D721Med (cell line): ENCODE data around the gene NDUFA9.

Experiments
- DNase-seq: peaks from one replicate; pipeline ENCODE4 v3.0.0; 2011; ENCODE audit warnings: low spot score; ENCODE audit not compliant: insufficient read length
- FAIRE-seq: peaks from 2 replicates; lab custom pipeline; 2011; peaks lifted over from hg19 to GRCh38; lab: Jason Lieb, UNC
- TF ChIP-seq, protein P1 (sequence below): IDR thresholded peaks from 2 replicates; pipeline ENCODE4 v1.5.1; 2012; ENCODE audit warnings: mild to moderate bottlenecking, control low read depth; ENCODE audit not compliant: insufficient read depth; ENCODE audit errors: missing control alignments

The NDUFA9 gene

DNA sequence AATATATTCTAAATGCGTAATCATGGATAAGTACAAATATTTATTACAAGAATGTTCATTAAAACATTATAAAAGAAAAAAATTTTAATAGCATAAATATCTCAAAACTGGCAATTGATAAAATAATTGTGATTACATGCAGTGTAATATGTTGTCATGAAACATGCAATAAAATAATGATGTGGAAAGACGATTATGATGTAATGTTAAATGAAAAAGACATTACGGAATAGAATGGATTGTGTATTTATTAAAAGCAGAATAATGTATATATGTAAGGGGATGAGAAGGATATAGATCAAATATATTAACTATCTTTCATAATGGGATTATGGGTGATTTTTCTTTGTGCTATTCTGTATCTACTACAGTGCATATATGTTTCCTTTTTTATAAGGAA is 32.8 kb downstream of the NDUFA9 start:
- FAIRE-seq, result no peak
- TF ChIP-seq, protein P1, sequence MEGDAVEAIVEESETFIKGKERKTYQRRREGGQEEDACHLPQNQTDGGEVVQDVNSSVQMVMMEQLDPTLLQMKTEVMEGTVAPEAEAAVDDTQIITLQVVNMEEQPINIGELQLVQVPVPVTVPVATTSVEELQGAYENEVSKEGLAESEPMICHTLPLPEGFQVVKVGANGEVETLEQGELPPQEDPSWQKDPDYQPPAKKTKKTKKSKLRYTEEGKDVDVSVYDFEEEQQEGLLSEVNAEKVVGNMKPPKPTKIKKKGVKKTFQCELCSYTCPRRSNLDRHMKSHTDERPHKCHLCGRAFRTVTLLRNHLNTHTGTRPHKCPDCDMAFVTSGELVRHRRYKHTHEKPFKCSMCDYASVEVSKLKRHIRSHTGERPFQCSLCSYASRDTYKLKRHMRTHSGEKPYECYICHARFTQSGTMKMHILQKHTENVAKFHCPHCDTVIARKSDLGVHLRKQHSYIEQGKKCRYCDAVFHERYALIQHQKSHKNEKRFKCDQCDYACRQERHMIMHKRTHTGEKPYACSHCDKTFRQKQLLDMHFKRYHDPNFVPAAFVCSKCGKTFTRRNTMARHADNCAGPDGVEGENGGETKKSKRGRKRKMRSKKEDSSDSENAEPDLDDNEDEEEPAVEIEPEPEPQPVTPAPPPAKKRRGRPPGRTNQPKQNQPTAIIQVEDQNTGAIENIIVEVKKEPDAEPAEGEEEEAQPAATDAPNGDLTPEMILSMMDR, result no peak
- DNase-seq, result no peak

DNA sequence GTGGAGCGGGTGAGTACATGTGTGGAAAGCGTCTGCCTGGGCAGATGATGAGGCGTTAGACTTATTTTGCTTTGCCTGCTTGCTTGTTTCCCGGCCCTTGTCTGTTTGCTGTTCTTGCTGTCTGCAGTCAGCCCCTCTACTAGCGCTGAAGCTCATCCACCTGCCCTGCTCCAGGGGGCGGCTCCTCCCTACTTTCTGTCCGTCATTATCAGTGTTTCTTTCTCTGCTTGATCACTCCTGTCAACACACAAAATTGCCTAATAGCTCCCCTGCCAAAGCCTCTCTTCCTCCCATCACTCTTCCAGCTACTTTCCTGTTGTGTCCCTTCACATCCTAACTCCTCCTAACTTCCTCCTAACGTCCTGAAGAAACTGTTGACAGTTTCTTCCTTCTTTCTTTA is 36.4 kb downstream of the NDUFA9 start:
- FAIRE-seq (no peak), DNase-seq (no peak)
- TF ChIP-seq, protein P1, result no peak

DNA sequence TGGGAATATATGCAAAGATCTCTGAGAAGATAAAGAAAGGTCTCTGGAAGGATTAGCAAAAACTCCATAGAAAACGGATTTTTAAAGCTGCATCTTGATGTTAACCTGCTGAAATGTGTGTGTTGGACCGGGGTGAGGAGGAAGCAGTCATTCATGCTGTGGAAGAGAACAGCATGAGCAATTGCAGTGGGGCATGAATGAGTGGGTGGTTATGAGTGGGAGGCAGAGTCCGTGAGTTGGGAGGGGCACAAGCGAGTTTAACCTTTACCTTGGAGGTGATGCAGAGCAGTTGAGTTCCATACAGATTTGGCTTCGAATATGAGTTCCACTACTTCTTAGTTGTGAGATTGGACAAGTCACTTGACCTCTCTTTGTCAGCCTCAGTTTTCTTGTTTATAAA is 41.8 kb downstream of the NDUFA9 start:
- no peak for FAIRE-seq
- DNase-seq, result no peak
- TF ChIP-seq, protein P1, result no peak
